Raji (cell line): ENCODE data around the gene ATP8B4.

Experiments used
- POLR2A ChIP-seq: IDR thresholded peaks from 2 replicates; pipeline ENCODE4 v1.6.1; 2011; ENCODE audit warnings: low read depth, low read length, control low read depth; ENCODE audit not compliant: insufficient read depth

Gene ATP8B4

DNA sequence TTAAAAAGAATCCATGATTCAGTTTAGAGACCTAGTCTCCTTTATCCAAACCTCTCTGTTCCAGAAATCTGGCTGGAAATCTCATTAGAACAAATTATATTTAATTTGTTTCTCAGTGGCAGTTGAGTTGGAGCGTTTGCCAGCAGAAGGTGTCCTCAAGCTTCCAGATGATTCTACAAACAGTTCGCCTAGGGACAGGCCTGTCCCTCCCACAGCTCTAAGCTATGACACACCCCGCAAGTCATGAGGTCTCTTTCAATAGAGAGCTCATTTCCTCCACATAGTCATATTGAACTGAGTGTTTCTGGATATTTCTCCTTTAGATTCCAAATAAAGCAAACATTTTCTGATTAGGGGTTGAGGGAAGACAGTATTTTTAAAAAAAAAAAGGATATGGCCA is 230.3 kb downstream of the ATP8B4 start:
- TF ChIP-seq POLR2A: no peak

GRCh38 chr15:49888323-49888693 is 230.7 kb downstream of the ATP8B4 start:
- no peak for TF ChIP-seq POLR2A

DNA sequence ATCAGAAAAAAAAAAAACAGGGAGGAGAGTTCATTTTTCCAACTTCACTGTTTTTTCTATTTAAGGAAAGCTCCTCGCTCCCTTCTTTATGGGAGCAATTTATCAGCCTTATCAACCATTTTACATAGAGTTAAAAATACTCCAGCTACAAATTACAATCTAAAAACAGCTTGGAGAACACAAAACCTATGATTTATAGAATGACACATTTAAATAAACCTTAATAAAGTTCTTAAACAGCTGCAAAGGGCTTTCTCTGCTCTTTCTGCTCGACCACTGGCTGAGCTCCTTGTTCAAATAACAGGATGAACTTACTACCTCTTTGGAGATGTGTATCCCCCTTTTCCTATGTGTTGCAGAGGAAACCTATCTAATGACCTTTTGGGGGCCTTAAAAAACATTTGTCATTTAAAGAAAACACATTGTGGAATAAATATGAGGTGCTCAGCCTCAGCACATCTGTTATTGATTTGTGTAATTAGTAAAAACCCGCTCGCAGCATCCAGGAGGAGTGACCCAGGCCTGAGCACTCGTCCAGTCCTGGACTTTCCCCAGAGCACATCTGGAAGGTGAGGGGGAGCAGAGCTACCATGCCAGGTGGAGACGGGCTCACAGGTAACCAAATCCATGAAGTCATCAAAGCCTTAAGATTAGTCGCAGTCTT is 231.2 kb downstream of the ATP8B4 start:
- TF ChIP-seq POLR2A: no peak

DNA sequence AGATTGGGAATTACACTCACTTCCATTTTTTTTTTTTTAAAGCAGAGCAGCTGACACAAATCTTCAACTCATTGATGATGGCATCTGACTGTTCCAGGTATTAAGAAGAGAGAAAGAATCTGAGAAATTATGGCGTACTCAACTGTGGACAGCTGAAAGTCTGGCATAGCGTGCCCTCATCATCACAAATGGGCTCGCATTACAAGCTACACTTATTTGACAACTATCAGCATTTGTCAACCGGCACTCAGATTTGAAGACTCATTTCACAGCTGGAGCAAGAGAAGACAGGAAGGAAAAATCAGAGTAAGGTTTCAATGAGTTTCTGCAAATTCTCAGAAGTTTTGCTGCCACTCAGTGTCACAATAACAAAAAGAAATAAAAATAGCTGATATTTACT is 235.9 kb downstream of the ATP8B4 start:
- TF ChIP-seq POLR2A: no peak

DNA sequence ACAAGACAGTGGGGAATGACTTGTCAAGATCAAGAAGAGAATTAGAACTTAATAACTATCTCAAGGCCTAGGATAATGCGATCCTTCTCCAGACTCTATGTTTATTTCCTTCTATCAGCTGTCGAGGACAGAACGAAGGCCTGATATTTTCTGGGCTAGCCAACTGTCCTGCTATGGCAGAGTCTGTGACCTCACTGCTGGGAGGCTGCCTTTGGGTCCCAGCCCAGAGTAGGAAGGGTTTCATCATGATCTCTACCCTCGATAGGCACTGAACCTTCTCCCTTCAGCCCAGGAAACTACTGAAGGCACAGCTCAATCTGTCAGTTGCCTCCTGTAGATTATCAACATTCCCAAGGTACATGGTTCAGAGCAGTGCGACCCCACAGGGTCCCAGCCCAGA is 237.2 kb downstream of the ATP8B4 start:
- no peak for TF ChIP-seq POLR2A

DNA sequence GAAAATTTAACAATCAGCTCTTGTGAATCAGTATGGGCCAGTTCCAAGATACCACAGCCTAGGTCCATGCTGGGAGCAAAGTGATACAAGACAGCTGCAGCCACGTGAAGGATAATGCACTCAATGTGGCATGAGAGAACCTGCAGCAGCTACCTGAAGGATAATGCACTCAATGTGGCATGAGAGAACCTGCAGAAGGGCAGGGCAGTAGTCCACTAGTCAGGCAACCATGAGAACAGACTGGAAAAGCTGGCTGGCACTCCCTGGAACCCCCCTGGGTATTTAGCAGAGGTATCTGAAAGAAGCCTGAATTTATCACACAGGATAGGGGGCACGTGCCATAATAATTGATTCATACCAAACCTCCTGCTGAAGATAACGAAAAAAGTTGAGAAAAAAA is 237.6 kb downstream of the ATP8B4 start:
- TF ChIP-seq POLR2A: no peak

DNA sequence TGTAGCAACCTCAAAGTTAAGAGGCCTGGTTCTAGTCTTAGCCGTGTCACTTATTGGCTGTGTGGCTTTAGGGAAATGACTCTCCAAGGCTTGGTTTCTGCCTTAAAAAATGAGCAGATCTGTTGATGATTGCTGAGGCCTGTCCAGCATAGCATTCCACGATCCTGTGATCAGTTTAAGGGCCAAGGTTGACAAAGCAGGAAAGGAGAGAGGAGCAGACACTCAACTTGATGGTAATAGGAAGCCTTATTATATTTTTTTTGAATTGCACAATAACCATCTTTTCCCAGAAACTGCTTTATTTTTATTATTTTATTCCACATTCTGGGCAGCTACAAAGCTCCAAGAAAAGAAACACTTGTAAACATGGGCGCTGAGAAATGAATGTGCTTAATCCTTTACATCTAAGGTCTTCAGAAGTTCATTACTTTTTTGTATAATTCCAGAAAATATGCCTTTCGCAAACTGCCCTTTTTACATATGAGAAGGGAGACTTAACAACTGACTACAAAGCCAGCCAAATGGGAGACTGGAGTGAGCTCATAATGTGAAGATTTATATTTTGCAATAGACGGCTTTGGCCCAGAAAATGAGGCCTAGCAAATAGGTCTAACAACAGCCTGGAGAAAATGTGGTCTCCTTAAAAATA is 241.0 kb downstream of the ATP8B4 start:
- TF ChIP-seq POLR2A: no peak

GRCh38 chr15:49877117-49877872 is 241.7 kb downstream of the ATP8B4 start:
- no peak for TF ChIP-seq POLR2A

GRCh38 chr15:49876401-49877038 is 242.5 kb downstream of the ATP8B4 start:
- TF ChIP-seq POLR2A: no peak

- TF ChIP-seq POLR2A: no peak
Measured at GRCh38 chr15:49875392-49875791, 243.6 kb downstream of the ATP8B4 start.

DNA sequence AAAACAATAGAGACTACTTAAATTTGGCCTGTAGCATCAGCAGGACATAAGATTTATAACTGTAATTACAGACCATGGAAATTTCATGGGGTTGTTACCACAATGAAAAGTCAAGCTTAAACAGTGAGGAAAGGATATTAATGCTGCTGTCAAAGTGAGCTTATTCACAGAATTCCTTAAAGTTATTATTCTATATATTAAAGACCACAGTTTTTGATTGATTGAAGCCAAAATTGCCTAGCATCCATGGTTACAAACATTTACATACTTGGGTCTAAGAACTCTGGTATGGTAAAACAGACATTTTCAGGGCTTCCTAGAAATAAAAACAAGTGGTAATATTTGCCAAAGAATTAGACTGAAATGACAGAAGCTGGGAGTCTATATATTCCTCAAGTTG is 248.6 kb downstream of the ATP8B4 start:
- no peak for TF ChIP-seq POLR2A

DNA sequence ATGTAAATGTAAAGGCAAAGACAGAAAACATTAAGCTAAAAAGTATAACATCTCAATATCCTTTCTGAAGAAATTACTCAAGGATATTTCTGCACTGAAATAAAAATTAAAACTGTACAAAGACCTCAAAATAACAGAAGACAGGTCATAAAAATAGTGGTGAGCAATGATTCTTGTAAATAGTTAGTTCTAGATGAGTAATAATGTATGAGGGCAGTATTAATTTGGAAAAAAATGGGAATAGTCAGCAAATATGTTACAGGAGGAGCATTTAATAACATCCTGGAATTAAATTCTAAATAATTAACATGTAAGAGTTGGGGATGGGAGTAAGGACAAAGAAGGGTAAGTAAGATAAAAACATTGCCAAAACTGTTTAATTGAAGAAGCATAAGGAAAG is 250.7 kb downstream of the ATP8B4 start:
- no peak for TF ChIP-seq POLR2A

GRCh38 chr15:49865925-49866757 is 252.9 kb downstream of the ATP8B4 start:
- no peak for TF ChIP-seq POLR2A

DNA sequence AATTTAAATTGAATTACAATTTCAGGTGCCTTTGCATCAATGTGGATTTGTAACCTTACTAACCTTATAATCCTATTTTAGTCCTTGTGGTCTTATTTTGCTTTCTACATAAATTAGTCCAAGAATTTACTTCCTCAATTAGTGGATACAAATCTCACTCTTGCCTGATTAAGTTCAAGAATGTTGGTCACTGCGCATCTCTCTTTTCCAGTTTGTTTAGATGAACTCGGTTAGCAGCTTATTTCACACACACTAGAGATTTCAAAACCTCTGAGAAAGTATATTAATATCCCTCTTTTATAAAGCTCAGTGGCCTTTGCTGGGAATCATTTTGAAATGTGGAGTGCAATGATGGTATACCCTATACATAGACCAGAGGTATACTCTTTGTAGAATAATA is 254.8 kb downstream of the ATP8B4 start:
- no peak for TF ChIP-seq POLR2A
